GM06990 (cell line): ENCODE data around the gene RHOT2.

Experiments used
- DNase-seq: peaks from one replicate; pipeline ENCODE4 v3.0.0-alpha.2; 2011; ENCODE audit not compliant: insufficient read length; ENCODE audit errors: extremely low read depth
- H3K27me3 ChIP-seq: replicated peaks from 2 replicates; pipeline ENCODE4 v1.6.0; 2011; ENCODE audit warnings: low read length; ENCODE audit not compliant: control insufficient read depth, insufficient read depth
- H3K36me3 ChIP-seq: 2 replicates; pipeline ENCODE4 v1.5.1; 2011; ENCODE audit warnings: low read length; ENCODE audit not compliant: control insufficient read depth, insufficient read depth
- H3K4me3 ChIP-seq: replicated peaks from 2 replicates; pipeline ENCODE4 v1.5.1; 2011; ENCODE audit warnings: low read depth, mild to moderate bottlenecking, control low read depth, low read length
- TF ChIP-seq, protein P1 (sequence below): IDR thresholded peaks from 2 replicates; pipeline ENCODE4 v1.5.1; 2011; ENCODE audit warnings: low read length, control low read depth, mild to moderate bottlenecking, inconsistent platforms; ENCODE audit not compliant: insufficient read depth, poor library complexity, severe bottlenecking

Gene RHOT2

DNA sequence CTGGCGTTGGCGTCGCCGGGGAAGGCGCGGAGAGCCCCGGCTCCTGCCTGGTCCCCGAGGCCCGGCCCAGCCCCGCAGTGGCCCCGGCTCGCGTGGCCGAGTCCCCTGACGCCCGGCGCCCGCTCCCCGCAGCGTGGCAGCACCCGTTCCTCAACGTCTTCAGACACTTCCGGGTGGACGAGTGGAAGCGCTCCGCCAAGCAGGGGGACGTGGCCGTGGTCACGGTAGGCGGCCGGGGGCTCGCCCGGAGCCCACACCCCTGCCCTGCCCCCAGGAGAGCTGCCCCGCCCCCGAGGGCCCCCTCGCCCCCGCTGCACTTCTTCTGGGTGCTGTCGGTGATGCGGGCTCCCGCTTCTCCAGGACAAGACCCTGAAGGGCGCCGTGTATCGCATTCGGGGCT, 18.3 kb upstream of the RHOT2 start:
- no peak for DNase-seq
- Histone ChIP-seq H3K27me3 (no peaks in the 10 kb centered on the region), H3K36me3 (peaks cover 6% of the 10 kb centered on the region), H3K4me3 (peak overlapping the region; percentile 75)
- TF ChIP-seq, protein P1, sequence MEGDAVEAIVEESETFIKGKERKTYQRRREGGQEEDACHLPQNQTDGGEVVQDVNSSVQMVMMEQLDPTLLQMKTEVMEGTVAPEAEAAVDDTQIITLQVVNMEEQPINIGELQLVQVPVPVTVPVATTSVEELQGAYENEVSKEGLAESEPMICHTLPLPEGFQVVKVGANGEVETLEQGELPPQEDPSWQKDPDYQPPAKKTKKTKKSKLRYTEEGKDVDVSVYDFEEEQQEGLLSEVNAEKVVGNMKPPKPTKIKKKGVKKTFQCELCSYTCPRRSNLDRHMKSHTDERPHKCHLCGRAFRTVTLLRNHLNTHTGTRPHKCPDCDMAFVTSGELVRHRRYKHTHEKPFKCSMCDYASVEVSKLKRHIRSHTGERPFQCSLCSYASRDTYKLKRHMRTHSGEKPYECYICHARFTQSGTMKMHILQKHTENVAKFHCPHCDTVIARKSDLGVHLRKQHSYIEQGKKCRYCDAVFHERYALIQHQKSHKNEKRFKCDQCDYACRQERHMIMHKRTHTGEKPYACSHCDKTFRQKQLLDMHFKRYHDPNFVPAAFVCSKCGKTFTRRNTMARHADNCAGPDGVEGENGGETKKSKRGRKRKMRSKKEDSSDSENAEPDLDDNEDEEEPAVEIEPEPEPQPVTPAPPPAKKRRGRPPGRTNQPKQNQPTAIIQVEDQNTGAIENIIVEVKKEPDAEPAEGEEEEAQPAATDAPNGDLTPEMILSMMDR, result no peak

DNA sequence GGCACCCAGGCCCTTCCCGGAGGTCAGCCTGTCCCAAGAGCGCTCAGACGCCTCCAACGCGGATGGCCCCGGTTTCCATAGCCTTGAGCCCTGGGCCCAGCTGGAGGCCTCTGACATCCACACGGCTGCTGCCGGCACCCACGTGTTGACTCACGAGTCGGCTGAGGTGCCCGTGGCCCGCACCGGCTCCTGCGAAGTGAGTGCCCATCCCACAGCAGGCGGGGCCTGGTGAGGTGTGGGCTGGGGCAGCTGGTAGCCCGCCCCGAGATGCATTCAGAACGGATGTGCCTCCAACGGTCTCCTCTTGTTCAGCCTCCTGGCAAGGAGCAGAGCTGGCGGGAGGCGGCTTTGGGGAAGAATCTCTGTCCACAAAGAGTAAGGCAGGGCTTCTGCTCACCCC, 16.1 kb upstream of the RHOT2 start:
- peaks cover 5% of the 10 kb centered on the region for H3K36me3 ChIP-seq
- TF ChIP-seq, protein P1, result no peak

GRCh38 chr16:652454-653305, 15.3 kb upstream of the RHOT2 start:
- Histone ChIP-seq H3K4me3 (no peak overlapping the region), H3K27me3 (no peaks in the 10 kb centered on the region), H3K36me3 (peaks cover 3% of the 10 kb centered on the region)
- TF ChIP-seq, protein P1, result no peak
- no peak for DNase-seq

More for the DNA sequence above, 16.1 kb upstream of the RHOT2 start:
- Histone ChIP-seq H3K27me3 (no peaks in the 10 kb centered on the region), H3K4me3 (no peak overlapping the region)
- no peak for DNase-seq

GRCh38 chr16:654034-654433, 13.9 kb upstream of the RHOT2 start:
- Histone ChIP-seq H3K36me3 (peaks cover 6% of the 10 kb centered on the region), H3K27me3 (no peaks in the 10 kb centered on the region), H3K4me3 (no peak overlapping the region)
- DNase-seq, result no peak
- TF ChIP-seq, protein P1, result no peak

- H3K27me3 ChIP-seq, result no peaks in the 10 kb centered on the region
- H3K36me3 ChIP-seq, result peaks cover 7% of the 10 kb centered on the region
- H3K4me3 ChIP-seq, result no peak overlapping the region
- TF ChIP-seq, protein P1, result no peak
- no peak for DNase-seq
Observed at GRCh38 chr16:657487-657886, 10.4 kb upstream of the RHOT2 start.
